Kidney (tissue), 14 donors: Measurements from ENCODE around the gene HDHD5. TPM values are rescaled to one million over a fixed set of nuclear protein-coding genes. Genes with fewer than 3 reads are reported as not detected.

ENCODE experiments used
- DNase-seq, 5 donors: peaks; one replicate each; pipeline ENCODE4 v3.0.0-alpha.2; 2013 to 2020
- FAIRE-seq: peaks from 2 replicates; lab custom pipeline; 2012; peaks lifted over from hg19 to GRCh38; lab: Jason Lieb, UNC
- H3K27ac ChIP-seq, 2 donors: one replicate each; pipeline ENCODE4 v1.7.0; 2013; ENCODE audit warnings: low read depth in 2 of 2, low read length in 2 of 2, inconsistent platforms in 1 of 2
- H3K27me3 ChIP-seq: one replicate; pipeline ENCODE4 v1.7.1; 2013; ENCODE audit warnings: low read length, inconsistent platforms; ENCODE audit not compliant: control insufficient read depth, insufficient read depth
- H3K36me3 ChIP-seq, 3 donors: one replicate each; pipeline versions ENCODE4 v1.7.0 to v1.7.1; 2013; ENCODE audit warnings: low read length in 3 of 3, control low read depth in 1 of 3, inconsistent platforms in 1 of 3; ENCODE audit not compliant: insufficient read depth in 3 of 3, control insufficient read depth in 2 of 3
- H3K4me1 ChIP-seq, 3 donors: one replicate each; pipeline versions ENCODE4 v1.7.0 to v1.7.1; 2013; ENCODE audit warnings: low read length in 3 of 3, inconsistent platforms in 1 of 3, low read depth in 1 of 3; ENCODE audit not compliant: control insufficient read depth in 2 of 3, insufficient read depth in 2 of 3
- H3K4me3 ChIP-seq, 3 donors: one replicate each; pipeline versions ENCODE4 v1.7.0 to v1.8.1; 2013; ENCODE audit warnings: low read length in 3 of 3, control low read depth in 1 of 3, inconsistent platforms in 1 of 3
- H3K9ac ChIP-seq, 3 donors: one replicate each; pipeline versions ENCODE4 v1.7.0 to v1.7.1; 2013; ENCODE audit warnings: low read length in 3 of 3, control low read depth in 1 of 3, inconsistent platforms in 1 of 3
- H3K9me3 ChIP-seq, 3 donors: one replicate each; pipeline versions ENCODE4 v1.7.0 to v1.7.1; 2013; ENCODE audit warnings: low read length in 3 of 3, control low read depth in 1 of 3, inconsistent platforms in 1 of 3; ENCODE audit not compliant: control insufficient read depth in 2 of 3, insufficient read depth in 1 of 3
- CTCF ChIP-seq: IDR thresholded peaks from 3 replicates; pipeline ENCODE4 v1.5.1; 2012; ENCODE audit warnings: mild to moderate bottlenecking, moderate library complexity, borderline replicate concordance; ENCODE audit not compliant: insufficient read depth; ENCODE audit errors: extremely low read depth
- intact Hi-C: fragments of 100-400 bp; cut with DNase I; formaldehyde crosslinking; loops from one replicate; pipeline ENCODE4 v1.11.1; 2022
- polyA plus RNA-seq: library from polyadenylated mRNA; stranded (reverse); fragments of 350-450 nt; fragmentation: Illumina TruSeq; extraction: RNeasy Lipid Tissue Mini Kit (QIAGEN cat#74804); gene quantifications from one replicate; pipeline ENCODE4 v1.2.3, GENCODE V29; 2014; ENCODE audit warnings: low read depth, low replicate concordance; ENCODE audit not compliant: insufficient read depth
- total RNA-seq: library from RNA; stranded (reverse); fragmentation: NEBNext Ultra II Directional; extraction: Animal tissue kit (Norgen Biotek cat#: 25700); gene quantifications from one replicate; pipeline ENCODE4 v1.2.1, GENCODE V29; 2021
- donor health status: control.
- donor health status: control.
- donor health status: control.
- donor health status: control.
- donor health status: control.
- donor health status: DM: yes; HTN: yes; CAD: no.
- donor health status: Normal renal cell carcinoma (clear cell type).

HDHD5 gene
- total and polyA plus RNA-seq, 2 donors from 2014 or later, result 27.5 to 39.8 TPM

DNA sequence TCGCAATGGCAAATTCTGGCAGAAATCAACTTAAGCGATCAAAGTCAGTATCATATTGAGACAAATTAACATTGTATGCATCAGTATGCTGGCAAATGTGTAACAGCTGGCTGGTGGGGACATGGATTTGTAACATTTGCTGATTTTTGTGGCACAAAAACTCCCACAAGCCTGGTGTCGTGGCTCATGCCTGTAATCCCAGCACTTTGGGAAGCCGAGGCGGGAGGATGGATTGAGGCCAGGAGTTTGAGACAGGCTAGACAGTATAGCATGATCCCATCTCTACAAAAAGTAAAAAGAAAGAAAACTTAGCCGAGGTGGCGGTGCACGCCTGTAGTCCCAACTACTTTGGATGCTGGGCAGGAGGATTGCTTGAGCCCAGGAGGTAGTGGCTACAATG, 17.6 kb upstream of the HDHD5 start:
- no peak for TF ChIP-seq CTCF
- FAIRE-seq (no peak), DNase-seq (no peak)
- H3K27me3 ChIP-seq, result no peaks in the 10 kb centered on the region
- no peaks in the 10 kb centered on the region for H3K36me3 ChIP-seq
- no peaks in the 10 kb centered on the region for H3K9me3 ChIP-seq
- intact Hi-C loops, result no loop called here
- peaks cover 0 to 7% (median 3%) of the 10 kb centered on the region in 3 donors for H3K4me1 ChIP-seq
- H3K4me3 ChIP-seq, result no peak overlapping the region
- H3K27ac ChIP-seq, result no peak overlapping the region
- H3K9ac ChIP-seq, result no peak overlapping the region

DNA sequence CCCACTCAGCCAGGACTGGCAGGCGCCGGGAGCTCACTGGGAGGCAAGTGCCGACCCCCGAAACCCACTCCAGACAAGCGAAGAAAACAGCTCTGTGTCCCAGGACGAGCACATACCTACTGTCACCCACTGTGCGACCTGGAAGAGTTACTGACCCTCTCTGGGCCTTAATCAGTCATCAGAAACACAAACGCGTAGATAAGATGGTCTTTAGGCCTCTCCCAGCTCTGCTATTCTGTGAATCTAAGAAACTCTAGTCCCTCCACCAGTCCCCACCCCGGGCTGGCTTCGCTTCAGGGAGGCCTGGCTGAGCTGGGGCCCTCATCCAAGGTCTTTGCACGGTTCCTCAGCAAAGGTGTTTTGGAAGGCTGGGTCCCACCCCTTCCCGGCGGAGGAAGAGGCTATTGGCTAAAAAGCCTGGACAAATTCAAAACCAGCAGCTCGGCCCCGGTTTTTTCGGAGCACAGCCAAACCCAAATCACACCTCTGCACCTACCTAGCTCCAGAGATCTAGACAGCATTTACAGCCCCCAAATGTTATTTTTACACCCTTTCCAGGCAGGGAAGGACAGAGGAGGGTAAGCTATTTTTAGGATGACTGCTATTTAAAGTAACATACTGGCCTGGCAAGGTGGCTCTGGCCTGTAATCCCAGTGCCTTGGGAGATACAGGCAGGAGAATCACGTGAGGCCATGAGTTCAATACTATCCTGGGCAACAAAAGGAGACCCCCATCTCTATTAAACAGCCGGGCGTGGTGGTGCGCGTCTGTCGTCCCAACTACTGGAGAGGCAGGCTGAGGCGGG, 13.2 kb upstream of the HDHD5 start:
- H3K9me3 ChIP-seq, result no peaks in the 10 kb centered on the region
- intact Hi-C loops, result no loop called here
- no peaks in the 10 kb centered on the region for H3K36me3 ChIP-seq
- peak overlapping the region; percentile 93 to 95 for H3K27ac ChIP-seq
- DNase-seq (peak in 1 of 5 donors; percentile 2), FAIRE-seq (no peak)
- peaks cover 0 to 7% (median 3%) of the 10 kb centered on the region in 3 donors for H3K4me1 ChIP-seq
- TF ChIP-seq CTCF, result no peak
- H3K4me3 ChIP-seq, result peak overlapping the region; percentile 53 to 68 (median 58)
- no peaks in the 10 kb centered on the region for H3K27me3 ChIP-seq
- H3K9ac ChIP-seq, result peak overlapping the region; percentile 15 to 79 (median 68)

DNA sequence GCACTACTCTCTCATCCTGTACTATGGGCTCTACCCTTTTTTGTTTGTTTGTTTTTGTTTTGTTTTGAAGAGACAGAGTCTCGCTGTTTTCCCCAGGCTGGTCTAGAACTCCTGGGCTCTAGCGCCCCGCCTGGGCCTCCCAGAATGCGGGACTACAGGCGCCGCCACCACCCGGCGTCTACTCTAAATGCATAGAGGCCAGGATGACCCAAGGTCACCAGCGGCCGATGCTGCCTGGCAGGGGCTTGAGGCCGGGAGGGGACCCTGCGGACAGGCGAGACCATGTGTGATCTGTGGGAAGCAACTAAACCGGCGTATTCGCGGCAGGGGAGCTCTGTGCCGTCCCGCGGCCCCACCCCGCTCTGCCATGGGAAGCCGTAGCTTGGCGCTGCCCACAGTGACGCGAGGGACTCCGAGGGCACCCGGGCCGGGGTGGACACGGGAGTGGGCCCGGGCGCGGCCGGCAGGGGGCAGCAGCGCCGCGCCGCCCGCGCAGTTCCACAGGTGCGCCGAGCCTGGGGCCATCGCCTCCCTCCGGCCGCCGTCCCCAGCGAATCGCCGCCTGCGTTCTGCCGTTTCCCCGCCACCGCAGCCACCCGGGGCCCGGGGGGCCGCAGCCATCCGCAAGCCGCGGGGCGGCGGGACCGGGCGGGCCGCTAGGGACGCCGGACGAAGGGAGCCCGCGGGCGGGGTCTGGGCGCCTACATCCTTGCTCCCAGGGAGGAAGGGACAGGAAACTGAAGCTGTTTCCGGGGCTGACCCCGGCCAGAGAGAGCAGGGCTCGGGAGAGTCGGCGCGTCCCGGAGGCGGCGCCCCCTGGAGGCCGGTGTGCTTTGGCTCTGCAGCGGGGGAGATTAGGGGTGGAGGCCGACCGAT, 12.3 kb upstream of the HDHD5 start:
- Histone ChIP-seq H3K4me3 (peak overlapping the region; percentile 63 to 68 (median 66)), H3K9ac (peak overlapping the region; percentile 43 to 88 (median 68)), H3K27ac (peak overlapping the region; percentile 93 to 95), H3K36me3 (no peaks in the 10 kb centered on the region), H3K9me3 (no peaks in the 10 kb centered on the region), H3K4me1 (peaks cover 0 to 7% (median 3%) of the 10 kb centered on the region in 3 donors), H3K27me3 (no peaks in the 10 kb centered on the region)
- TF ChIP-seq CTCF, result peak; percentile 81
- FAIRE-seq (no peak), DNase-seq (peak; percentile 91 to 96 (median 94))
- intact Hi-C loops, result no loop called here
